GM21447 (cell line): ENCODE data around the gene RITA1.

ENCODE experiments used
- ATAC-seq: cut with Tn5 transposase; IDR thresholded peaks from one replicate; pipeline ENCODE4 v1.9.1; 2021; ENCODE audit not compliant: unreplicated experiment

The RITA1 gene

DNA sequence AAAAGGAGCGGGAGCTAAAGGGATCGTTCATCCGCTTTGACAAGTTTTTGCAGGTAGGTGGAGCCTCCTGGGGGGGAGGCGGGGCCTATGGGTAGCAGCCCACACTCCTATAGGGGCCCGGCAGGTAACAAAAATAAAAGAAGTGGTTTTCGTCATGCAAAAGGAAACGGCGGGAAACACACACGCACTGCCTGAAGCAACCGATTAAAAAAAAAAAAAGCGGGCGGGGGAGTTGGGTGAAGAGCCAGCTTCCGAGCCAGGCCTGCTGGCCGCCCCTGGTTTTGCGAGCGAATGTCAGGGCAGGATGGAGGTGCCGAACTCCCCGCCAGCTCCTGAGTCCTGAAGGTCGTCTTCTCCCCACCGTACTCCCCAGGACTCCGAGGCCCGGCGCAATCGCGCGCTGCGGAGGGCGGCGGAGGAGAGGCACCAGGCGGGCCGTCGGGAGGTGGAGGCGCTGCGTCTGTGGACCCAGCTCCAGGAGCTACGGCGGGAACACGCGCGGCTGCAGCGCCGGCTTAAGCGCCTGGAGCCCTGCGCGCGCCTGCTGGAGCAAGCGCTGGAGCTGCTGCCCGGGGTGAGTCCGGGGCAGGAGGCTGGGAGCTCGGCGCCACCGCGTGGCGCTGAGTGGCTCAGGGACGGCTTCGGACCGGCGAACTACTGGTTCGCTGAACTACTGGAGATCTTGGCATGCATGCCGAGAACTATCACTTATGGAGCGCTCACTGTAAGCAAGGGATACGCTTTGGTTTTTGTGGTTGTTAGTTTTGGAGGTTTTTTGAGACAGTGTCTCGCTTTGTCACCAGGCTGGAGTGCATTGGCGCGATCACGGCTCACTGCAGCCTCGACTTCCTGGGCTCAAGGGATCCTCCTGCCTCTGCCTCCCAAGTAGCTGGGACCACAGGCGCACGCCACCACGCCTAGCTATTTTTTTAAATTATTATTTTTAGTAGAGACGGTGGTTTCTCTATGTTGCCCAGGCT, 32.4 kb upstream of the RITA1 start:
- ATAC-seq = peak; percentile 61

DNA sequence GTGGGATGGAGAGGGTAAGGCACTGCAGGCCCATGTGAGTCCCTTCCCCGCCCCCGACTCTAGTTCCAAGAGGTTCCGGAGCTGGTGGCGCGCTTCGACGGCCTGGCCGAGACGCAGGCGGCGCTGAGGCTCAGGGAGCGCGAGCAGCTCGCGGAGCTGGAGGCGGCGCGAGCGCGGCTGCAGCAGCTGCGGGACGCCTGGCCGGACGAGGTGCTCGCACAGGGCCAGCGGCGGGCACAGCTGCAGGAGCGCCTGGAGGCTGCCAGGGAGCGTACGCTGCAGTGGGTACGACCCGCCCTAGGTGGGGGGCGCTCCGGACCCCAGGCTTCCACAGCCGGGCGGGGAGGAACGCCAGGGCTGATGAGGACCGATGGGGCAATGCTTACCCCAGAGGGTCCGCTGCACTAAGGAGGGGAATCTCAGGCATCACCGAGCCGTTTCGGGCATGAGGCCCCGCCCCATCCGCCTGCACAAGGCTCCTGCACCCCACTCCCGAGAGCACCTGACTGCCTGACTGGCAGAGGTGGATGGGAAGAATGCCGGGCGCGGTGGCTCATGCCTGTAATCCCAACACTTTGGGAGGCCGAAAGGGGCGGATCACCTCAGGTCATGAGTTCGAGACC, 31.1 kb upstream of the RITA1 start:
- ATAC-seq = no peak

DNA sequence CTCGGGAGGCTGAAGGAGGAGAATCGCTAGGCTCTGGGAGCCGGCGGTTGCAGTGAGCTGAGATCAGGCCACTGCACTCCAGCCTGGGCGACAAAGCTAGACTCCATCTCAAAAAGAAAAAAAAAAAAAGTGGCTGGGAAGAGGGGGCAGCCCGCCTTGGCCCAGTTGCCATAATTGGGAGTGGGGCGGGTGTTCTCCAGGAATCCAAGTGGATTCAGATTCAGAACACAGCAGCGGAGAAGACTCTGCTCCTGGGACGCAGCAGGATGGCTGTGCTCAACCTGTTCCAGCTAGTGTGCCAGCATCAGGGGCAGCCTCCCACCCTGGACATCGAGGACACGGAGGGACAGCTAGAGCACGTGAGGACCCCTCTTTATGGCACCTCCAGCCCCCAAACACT, 30.5 kb upstream of the RITA1 start:
- no peak for ATAC-seq

DNA sequence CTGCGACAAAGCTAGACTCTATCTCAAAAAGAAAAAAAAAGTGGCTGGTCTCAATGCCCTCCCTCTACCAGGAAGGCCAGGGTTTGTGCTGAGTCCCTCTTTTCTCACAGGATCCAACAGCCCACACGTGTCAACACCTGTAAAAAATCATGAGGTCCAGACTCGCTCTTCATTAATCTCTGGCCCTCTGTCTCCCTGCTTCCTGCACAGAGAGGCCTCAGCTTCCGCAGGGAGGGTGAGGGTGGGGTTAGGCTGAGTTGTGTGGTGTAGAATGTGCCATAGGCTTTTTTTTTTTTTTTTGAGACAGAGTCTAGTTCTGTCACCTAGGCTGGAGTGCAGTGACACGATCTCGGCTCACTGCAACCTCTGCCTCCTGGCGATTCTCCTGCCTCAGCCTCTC, 29.9 kb upstream of the RITA1 start:
- no peak for ATAC-seq

DNA sequence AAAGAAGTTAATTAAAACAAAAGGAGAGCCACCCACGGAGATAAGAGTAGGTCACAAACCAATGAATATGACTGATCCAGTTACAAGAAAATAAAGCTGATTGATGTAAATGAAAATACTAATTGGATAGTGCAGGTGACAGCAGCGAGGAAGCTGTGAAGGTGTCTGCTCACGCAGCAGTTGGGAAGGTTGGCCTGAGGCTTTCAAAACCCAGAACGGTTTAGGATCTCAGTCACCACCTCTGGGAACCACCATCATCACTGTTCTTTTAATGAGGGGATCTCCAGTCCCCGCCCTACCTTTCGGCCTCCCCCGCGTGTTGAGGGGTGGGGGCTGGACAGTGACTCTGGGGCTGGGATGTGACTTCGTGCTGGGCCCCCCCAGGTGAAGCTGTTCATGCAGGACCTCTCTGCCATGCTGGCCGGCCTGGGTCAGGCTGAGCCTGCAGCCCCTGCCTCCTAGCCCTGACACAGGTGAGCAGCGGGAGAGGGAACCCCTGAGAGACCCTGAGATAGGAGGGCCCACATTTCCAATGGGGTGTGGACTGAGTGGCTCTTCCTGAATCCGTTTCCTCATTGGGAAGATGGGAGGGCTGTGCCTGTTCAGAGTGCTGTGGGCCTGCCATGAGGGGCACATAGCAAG, 28.2 kb upstream of the RITA1 start:
- no peak for ATAC-seq

DNA sequence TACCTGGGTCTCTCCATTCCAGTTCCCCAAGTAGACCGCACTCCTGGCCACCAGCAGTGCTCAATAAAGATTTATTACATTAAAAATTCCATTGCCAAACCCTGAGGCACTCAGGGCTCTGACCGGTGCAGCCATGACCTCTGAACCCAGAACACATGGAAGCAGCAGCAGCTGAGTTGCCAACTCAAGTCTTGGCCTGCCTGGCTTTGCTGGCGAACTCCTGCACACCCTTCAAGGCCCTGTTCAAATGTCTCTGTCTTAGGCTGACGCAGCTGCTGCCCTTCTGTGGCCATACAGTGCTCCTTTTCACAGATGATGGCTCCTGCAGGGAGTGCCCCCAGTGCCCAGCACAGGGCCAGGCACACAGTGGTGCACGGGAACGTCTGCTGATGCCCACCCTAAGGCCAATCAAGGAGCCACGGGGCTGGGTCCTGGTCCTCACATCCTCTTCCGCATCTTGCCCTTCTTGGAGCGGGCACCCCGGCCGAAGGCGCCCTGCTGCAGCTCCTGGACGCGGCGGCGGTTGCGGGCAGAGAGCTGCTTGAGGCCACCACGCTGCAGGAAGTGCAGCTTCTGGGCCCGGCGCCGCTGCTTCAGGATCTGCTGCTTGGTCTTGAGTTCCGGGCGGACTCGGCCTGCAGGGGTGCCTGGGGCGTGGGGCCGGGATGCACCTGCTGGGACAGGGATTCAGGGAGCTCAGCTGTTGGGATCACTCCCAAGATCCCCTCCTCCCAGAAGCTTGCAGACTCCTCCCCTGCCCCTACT, 26.9 kb upstream of the RITA1 start:
- ATAC-seq = no peak

DNA sequence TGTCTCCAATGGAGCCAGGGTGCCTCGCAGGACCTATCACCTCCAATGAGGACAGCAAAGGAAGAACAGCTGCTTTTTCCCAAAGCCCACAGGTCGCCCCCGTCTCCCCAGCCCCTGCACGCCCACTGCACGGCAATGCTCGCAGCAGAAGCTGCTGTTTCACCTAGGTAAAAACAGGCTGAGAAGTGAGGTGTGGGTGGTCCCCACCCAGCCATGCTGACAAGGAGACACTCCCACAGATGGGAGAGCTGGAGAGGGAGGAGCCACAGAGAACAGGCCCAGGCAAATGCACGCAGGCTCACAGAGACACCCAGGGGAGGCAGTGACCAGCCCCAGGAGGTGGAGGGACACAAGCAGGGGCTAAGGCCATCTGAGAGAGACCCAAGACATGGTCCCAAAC, 25.6 kb upstream of the RITA1 start:
- no peak for ATAC-seq

DNA sequence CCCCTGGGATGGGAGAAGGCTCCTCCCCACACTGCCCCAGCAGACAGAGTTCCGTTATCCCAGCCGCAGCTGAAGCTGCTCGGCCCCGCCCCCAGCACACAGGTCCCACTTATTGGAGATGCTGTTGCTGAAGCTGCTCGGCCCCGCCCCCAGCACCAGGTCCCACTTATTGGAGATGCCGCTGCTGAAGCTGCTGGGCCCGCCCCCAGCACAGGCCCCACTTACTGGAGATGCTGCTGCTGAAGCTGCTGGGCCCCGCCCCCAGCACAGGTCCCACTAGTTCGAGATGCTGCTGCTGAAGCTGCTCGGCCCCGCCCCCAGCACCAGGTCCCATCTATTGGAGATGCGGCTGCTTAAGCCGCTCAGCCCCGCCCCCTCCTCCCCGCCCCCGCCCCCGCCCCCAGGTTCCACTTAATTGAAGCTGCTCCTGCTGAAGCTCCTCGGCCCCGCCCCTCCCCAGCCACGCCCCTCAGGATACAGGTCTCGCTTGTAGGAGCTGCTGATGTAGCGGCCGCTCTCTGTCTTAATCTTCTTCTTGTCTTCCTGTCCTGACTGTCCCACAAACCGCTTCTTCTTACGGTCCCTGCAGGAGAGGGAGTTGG, 24.0 kb upstream of the RITA1 start:
- no peak for ATAC-seq

DNA sequence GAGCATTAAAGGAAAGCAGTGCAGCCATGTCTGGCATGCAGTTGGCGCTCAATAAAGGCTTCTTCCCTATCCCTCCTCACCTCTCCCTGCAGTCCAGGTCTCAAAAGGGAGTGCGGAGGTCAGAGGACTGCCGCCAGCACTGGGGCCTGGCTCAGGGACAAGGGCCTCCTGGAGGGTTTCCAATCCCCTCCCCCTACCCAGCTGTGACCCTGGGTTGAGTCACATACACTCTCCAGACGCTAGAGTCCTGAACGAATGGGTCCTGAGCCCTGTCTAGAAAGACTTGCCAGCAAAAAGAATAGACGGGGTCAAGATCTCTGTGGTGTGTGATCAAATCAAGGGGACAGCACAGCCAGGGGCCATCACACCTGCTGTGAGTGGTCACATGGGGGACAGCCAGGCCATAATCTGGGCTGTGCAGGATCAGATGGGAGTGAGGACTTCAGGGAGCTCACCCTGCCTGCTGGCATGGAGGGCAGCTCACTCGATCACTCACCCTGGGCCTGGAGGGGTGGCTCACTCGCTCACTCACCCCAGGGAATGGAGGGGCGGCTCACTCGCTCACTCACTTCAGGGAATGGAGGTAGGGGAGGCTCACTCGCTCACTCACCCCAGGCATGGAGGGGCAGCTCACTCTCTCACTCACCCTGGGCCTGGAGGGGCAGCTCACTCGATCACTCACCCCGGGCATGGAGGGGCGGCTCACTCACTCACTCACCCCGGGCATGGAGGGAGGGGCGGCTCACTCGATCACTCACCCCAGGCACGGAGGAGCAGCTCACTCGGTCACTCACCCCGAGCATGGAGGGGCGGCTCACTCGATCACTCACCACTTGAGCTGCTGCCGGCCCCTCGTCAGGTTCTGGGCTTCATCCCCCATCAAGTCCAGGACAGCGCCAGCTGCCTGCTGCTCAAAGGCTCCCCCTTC, 23.2 kb upstream of the RITA1 start:
- no peak for ATAC-seq

DNA sequence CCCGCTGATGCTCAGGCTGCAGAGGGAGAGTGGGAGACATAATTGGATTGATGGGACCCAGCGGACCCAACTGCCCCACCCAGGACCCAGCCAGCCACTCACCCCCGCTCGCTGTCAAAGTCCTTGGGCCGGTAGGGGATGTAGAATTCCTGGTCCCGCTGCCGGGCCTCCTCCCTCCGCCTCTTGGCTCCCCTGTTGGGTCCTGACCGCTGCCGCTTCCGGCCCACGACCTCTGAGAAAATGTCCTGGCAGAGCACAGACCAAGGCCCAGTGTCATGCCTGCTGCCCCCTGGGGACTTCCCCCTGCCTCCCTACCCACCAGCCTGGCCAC, 22.5 kb upstream of the RITA1 start:
- ATAC-seq = no peak

DNA sequence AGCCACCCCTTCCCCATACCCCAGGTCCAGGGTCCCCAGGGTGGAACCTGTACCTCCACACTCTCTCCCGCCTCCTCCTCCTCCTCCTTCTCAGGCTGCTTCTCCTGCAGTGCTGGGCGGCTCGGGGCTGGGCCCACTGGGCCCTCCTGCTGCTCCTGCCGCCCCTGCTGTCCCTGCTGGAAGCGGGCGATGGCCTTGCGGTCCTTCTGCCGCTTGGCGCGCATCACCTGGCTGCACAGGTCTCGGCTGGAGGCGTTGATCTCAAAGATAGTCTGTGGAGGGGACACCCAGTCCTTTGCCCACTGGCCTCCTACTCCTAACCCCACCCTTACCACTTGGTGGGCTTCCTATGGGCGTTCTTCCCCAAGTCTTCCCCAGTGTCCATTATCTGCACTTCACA, 21.5 kb upstream of the RITA1 start:
- no peak for ATAC-seq

DNA sequence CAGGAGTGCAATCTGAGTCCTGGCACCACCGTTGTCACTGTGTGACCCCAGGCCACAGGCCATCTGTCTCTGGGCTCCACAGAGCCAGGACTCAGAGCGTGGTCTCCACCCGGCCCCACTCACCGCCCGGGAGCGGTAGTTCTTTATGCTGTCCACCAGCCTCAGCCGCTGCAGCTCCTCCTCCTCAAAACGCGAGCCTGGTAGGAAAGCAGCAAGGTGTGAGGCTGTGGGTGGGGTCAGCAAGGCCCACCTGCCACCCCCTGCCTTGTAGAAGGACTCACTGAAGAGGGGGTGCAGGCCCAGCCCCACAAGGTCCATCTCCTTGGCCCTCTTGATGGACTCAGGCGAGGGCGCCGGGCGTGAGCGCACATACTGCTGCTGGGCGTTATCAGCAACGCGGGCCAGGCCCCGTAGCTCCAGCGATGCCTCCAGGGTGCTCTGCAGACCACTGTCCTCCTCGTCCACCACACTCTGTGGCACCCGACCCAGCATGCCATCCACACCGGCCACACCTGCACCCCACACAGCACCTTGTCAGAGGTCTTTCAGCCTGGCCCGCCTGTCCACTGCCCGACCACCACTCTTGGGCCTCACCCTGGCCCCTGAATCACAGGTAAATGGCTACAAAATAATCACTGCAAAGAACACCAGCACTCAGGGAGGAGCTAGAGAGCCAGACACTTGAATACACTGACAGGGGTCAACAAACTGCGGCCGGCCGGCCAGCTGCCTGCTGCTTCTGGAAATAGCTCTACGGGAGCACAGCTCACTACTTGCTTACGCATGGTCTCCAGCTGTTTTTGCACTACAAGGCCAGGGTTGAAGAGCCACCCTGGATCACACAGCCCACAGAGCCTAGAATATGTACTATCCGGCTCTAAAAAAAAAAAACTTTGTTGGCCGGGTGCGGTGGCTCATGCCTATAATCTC, 19.7 kb upstream of the RITA1 start:
- ATAC-seq = no peak

DNA sequence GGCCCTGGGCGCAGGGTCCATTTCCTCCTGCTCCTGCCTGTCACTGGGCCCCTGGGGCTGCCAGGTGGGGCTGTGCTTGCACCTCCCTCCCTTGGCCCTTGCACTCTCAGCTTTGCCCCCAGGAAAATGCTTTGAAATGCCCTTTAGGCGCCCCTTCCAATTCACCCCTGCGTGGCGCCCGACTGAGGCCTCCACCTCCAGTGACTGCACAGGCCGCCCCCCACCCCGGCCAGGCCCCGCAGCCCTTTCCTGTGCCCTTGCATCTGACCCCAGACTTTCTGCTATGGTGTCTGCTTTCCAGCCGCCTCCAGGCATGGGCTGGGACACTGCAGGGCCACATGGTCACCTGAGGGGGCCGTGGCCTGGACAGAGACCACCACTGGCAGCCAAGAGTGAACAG, 17.7 kb upstream of the RITA1 start:
- no peak for ATAC-seq

DNA sequence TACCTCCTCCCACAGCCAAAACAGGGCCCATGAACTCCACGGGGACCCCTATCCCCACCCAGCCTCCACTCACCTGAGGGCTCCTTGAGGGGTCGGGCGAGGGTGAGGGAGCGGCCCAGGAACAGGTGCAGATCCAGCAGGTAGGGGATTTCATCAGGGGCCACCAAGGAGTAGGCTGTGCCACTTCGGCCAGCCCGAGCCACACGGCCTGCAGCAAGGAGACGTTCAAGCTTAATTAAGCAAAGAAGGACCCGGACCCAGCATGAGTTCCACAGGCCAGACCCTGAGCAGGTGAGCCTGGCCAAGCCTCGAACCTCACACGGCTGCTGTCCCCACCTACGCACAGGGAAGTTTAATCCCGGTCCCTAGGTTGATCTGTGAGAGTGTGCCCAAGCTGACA, 15.8 kb upstream of the RITA1 start:
- ATAC-seq = no peak

DNA sequence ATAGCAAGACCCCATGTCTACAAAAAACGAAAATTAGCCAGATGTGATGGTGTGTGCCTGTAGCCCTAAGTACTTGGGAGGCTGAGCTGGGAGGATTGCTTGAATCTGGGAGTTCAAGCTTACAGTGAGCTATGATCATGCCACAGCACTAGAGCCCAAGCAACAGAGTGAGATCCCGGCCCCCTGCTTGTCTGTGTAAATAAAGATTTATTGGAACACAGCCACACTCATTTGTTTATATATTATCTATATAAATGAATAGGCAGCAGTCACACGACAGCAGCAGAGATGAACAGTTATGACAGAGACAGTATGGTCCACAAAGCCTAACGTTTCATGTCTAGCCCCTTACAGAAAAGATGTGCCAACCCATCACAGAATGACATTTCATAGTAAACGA, 15.1 kb upstream of the RITA1 start:
- ATAC-seq = no peak

DNA sequence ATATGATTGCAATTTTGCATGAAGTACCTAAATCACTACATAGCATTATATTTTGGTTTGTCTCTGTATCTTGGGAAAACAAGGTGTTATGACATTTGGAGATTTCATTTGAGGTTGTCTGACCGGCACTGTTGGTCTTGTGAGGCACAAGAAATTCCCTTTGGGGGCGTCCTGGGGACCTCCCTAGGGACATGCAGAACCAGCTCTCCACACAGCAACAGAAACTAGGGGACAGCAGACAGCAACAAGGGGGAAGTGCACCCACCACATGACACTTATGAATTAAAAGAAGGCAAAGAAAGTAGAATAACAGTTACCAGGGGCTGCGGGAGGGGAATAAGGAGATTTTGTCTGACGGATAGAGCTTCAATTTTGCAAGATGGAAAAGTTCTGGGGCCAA, 14.6 kb upstream of the RITA1 start:
- ATAC-seq = no peak

DNA sequence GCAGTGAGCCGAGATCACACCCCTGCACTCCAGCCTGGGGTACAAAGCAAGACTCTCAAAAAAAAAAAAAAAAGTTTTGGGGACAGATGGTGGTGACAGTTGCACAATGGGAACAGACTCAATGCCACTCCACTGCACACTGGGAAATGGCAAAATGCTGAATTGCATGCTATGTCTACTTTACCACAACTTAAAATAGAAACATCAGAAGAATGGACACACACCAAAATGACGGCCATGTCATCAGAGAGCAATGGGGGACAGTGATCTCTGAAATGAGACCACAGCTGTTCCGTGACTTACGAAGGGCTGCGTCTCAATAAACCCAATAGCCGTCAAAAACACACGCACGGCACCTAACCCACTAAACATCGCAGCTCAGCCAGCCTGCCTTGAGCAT, 14.0 kb upstream of the RITA1 start:
- no peak for ATAC-seq

DNA sequence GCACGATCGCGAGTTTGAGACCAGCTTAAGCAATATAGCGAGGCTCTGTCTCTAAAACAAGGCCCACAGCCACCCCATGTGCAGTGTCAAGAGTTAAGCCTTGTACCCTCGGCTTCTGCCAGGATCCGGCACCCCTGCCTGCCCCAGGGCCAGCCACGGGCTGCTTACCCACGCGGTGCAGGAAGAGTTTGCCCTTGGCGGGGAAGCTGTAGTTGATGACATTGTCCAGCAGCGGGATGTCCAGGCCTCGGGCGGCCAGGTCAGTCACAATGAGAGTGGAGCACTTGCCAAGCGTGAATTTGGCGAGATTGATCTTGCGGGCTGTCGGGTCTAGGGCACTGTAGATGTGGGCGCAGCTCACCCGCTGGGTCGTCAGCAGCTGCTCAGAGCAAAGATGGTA, 13.3 kb upstream of the RITA1 start:
- ATAC-seq = no peak
